ENCODE results near the gene ITGB8.

Gene ITGB8

DNA sequence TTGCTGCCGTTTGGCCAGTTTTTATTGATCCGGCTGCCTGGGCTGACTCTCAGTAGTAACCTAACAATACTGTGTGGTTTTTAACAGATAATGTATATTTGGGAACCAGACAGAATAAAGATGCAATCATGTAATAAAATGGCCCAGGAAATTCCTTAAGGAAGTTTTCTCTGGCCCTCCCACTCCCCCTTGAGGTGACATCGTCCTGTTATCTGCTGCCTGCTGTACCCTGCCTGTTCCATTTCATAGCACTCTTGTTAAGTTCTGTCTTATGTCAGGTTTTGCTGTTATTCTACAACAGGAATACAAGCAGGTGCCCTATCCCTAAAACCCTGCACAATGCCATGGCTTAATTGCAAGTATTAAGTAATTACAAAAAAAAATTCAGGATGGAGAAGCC lies 12.5 kb downstream of the ITGB8 start:
- DNase-seq (ENCODE audit: low spot score), result no peak

- DNase-seq (ENCODE audit: low spot score), result no peak
Measured at GRCh38 chr7:20343941-20344340, 13.2 kb downstream of the ITGB8 start.

DNA sequence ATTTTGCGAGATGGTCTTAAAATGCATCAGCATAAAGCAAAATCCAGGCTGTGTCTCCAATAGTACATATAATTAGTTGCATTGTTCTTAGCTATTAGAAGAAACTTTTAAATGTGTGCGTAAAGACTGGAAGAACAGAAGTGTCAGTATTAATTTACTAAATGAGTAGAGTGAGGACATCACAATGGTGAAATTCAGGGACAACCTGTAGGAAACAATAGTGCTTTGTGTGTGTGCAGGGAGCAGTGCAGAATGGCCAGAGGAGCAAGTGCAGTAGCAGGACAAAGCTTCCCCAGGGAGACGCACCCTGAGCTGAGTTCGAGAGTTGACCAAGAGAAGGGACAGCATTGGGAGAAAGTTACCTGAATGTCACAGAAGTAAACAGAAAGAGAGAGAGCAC lies 13.7 kb downstream of the ITGB8 start:
- DNase-seq (ENCODE audit: low spot score), result no peak

DNA sequence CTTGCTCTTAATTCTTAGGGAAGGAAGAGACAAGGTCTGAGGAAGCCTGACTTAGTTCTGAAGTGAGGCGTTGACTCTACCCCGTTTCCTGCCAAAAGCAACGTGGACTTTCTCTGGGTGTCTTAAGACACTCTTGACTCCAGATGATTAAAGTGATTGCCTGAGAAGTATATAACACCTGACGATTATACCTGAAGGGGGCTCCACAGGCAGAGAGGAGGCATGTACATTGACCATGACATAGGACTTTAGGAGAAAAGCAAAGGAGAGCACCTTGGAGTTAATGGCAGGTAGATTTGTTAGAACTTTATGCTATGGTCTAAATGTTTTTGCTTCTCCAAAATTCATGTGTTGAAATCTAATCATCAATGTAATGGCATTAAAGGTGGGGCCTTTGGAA lies 15.9 kb downstream of the ITGB8 start:
- DNase-seq (ENCODE audit: low spot score), result no peak

- no peak for DNase-seq (ENCODE audit: low spot score)
Measured at GRCh38 chr7:20347680-20348079, 17.0 kb downstream of the ITGB8 start.

GRCh38 chr7:20348125-20348807 lies 17.6 kb downstream of the ITGB8 start:
- DNase-seq (ENCODE audit: low spot score), result no peak

- no peak for DNase-seq (ENCODE audit: low spot score)
Measured at GRCh38 chr7:20350518-20350951, 19.8 kb downstream of the ITGB8 start.

- no peak for DNase-seq (ENCODE audit: low spot score)
Measured at GRCh38 chr7:20350996-20351692, 20.4 kb downstream of the ITGB8 start.

GRCh38 chr7:20351901-20352300 lies 21.2 kb downstream of the ITGB8 start:
- DNase-seq (ENCODE audit: low spot score), result no peak

GRCh38 chr7:20352573-20353306 lies 22.0 kb downstream of the ITGB8 start:
- peak; percentile 86 for DNase-seq (ENCODE audit: low spot score)

GRCh38 chr7:20354610-20355528 lies 24.2 kb downstream of the ITGB8 start:
- no peak for DNase-seq (ENCODE audit: low spot score)

- no peak for DNase-seq (ENCODE audit: low spot score)
Measured at GRCh38 chr7:20358106-20358505, 27.4 kb downstream of the ITGB8 start.

DNA sequence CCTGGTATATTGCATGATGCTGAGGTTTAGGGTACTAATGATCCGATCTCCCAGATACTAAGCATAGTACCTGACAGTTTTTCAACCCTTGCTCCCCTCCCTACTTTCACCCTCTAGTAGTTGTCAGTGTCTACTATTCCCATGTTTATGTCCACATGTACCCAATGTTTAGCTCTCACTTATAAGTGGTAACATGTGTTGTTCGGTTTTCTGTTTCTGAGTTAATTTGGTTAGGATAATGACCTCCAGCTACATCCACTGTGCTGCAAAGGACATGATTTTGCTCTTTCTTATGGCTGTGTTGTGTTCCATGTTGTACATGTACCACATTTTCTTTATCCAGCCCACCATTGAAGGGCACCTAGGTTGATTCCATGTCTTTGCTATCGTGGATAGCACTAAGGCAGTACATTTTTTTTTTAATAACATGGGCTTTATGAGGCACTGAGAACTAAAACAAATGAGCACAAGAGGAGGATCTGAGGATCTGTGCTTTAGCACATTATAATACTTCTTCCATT lies 28.1 kb downstream of the ITGB8 start:
- no peak for DNase-seq (ENCODE audit: low spot score)

DNA sequence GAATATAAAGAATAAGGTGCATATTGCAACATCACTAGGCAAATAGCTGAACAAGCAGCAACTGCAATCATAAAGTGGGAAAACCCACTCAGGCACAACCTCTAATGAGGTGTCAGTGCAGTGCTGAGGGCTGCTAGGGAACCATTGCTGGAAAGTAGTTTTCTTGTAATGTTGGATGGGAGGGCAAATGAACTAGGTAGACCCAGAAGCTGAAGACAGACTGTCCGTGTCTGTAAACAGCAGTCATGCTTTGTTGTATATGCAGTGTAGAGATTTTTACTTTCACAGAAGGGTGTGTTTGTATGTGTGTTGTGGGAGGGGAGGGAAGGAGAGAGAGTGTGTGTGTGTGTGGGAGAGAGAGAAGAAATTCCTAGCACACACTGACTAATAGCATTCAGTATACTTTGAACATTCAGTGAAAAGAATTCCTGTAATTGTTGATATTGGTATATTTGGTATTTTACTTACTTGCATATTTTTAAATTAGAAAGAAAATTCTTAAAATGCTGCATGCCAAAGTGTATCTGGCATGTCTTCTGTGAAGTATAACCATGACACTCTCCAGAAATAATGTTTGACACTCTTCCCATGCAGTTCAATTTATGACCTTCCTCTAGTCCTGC lies 28.8 kb downstream of the ITGB8 start:
- DNase-seq (ENCODE audit: low spot score), result peak; percentile 40

DNA sequence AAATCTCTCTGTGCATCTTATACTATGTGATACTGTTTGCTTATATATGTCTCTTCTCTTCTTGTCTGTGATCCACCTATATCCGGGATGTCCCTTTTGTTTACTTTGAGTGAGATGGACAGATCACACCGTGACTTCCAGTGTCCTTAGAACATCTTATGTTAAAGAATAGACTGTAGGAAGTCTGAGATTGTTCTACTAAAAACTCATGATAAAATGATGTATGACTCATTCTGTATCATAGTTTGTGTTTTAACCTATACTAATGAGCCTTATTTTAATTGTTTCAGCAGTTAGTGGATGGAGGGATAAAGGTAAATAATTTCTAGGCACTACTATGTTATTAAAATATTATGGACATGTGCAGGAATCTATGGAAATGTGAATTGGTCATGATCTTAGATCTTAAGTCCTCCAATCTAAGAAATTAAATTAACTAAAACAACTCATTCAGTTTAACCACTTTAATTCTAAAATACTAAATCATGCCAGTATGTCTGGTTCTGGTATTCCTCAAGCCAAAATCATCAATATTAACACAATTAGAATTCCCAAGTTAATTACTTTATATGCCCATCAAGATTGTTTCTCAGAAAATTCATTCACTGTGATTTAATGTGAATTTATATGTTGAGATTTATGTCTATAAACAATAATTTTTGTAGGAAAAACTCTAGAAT lies 32.0 kb downstream of the ITGB8 start:
- DNase-seq (ENCODE audit: low spot score), result no peak

GRCh38 chr7:20364571-20365196 lies 34.0 kb downstream of the ITGB8 start:
- no peak for DNase-seq (ENCODE audit: low spot score)

DNA sequence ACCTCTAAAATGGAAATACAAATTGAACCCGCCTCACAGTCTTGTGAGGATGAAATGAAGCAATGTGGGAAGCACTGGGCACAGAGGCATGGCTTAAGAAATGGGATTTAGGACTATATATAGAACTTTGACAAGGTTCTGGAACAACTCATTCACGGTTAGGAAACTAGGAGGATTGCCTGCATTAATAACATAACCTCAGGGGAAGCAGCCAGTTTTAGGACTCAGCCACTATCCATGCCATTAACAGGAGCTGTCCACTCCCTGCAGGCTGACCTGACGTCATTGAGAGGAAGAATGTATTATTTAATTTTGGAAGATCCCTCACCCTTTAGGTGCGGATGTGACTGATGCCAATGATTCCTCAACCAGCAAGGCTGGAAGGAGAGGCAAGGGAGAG lies 34.8 kb downstream of the ITGB8 start:
- no peak for DNase-seq (ENCODE audit: low spot score)

DNA sequence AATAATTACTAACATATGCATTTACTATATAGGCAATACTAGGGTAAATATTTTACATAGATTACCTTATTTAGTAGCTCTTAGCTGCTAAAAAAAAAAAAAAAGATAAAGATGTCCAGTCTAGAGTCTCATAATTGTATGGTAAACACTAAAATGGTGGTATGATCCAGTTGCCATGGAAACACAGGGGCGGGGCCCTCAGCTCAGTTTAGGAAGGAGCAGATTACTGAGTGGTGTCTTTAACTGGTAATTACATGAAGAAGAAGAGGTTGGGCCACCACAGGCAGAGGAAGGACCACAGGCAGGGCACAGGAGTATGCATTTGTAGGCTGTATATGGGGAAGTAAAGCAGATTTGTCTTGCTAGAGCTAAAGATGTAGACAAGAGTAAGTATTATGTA lies 43.7 kb downstream of the ITGB8 start:
- DNase-seq (ENCODE audit: low spot score), result no peak

GRCh38 chr7:20376796-20377195 lies 46.1 kb downstream of the ITGB8 start:
- DNase-seq (ENCODE audit: low spot score), result no peak

DNA sequence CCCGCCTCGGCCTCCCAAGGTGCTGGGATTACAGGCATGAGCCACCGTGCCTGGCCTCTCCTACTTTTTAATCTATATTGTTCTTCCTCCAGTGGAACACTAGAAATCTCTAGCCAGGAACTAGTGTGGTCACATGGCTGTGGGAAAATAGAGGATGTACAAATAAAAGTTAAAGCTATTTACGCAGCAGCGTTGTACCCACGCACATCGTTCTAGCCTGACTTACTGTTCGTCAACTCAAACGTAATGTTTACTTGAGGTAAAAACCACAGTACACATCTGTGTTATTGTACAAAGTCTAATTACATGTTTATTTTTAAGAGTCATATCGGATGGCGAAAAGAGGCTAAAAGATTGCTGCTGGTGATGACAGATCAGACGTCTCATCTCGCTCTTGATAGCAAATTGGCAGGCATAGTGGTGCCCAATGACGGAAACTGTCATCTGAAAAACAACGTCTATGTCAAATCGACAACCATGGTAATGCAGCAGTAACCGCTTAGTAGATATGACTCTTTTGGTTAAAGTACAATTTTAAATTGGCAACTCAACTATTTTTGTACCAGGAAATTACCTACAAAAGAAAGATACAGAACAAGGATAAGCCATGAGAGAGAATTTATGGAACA lies 50.8 kb downstream of the ITGB8 start:
- DNase-seq (ENCODE audit: low spot score), result no peak
